ENCODE data around the gene C10orf62. TPM values are rescaled to one million over a fixed set of nuclear protein-coding genes. Genes with fewer than 3 reads are reported as not detected.

The C10orf62 gene
- total RNA-seq, 1 donor, result 0.36 TPM

DNA sequence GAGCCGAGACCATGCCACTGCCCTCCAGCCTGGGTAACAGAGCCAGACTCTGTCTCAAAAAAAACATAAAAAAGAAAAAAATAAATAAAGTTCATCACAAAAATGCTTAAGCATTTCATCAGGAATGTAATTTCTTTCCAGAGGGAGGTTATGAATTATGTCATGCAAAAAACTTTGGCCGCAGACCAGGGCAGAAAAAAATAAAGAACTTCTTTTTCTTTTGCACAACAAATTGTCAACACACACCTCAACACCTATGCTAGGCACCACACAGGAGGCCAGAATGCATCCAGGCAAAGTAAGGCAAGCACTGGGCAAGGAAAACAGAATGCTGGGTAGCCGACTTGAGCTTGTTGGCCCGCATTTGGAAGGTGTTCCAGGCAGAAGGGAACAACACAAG, 3.9 kb downstream of the C10orf62 start:
- Histone ChIP-seq H3K4me2 (ENCODE audit: insufficient read depth, low read length) (no peak overlapping the region), H3K27me3 (ENCODE audit: insufficient read depth, low read length) (no peaks in the 10 kb centered on the region), H3K9me3 (ENCODE audit: low read depth, low read length) (no peaks in the 10 kb centered on the region), H3K36me3 (ENCODE audit: insufficient read depth, low read length) (no peaks in the 10 kb centered on the region), H2AFZ (ENCODE audit: low read length) (no peak overlapping the region), H3K4me3 (ENCODE audit: insufficient read depth, low read length) (no peak overlapping the region), H4K20me1 (ENCODE audit: insufficient read depth, low read length) (peaks cover 3% of the 10 kb centered on the region), H3K4me1 (ENCODE audit: insufficient read depth, low read length) (peaks cover 30% of the 10 kb centered on the region), H3K79me2 (ENCODE audit: insufficient read depth, low read length) (no peaks in the 10 kb centered on the region), H3K27ac (ENCODE audit: low read depth, low read length) (no peak overlapping the region)
- DNase-seq (ENCODE audit: insufficient read length, low spot score, missing footprints), result no peak
- TF ChIP-seq, protein P1, sequence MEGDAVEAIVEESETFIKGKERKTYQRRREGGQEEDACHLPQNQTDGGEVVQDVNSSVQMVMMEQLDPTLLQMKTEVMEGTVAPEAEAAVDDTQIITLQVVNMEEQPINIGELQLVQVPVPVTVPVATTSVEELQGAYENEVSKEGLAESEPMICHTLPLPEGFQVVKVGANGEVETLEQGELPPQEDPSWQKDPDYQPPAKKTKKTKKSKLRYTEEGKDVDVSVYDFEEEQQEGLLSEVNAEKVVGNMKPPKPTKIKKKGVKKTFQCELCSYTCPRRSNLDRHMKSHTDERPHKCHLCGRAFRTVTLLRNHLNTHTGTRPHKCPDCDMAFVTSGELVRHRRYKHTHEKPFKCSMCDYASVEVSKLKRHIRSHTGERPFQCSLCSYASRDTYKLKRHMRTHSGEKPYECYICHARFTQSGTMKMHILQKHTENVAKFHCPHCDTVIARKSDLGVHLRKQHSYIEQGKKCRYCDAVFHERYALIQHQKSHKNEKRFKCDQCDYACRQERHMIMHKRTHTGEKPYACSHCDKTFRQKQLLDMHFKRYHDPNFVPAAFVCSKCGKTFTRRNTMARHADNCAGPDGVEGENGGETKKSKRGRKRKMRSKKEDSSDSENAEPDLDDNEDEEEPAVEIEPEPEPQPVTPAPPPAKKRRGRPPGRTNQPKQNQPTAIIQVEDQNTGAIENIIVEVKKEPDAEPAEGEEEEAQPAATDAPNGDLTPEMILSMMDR (IDR thresholded peaks at IDR 0.05; ENCODE audit: extremely low read depth, low read depth, low read length), result no peak

DNA sequence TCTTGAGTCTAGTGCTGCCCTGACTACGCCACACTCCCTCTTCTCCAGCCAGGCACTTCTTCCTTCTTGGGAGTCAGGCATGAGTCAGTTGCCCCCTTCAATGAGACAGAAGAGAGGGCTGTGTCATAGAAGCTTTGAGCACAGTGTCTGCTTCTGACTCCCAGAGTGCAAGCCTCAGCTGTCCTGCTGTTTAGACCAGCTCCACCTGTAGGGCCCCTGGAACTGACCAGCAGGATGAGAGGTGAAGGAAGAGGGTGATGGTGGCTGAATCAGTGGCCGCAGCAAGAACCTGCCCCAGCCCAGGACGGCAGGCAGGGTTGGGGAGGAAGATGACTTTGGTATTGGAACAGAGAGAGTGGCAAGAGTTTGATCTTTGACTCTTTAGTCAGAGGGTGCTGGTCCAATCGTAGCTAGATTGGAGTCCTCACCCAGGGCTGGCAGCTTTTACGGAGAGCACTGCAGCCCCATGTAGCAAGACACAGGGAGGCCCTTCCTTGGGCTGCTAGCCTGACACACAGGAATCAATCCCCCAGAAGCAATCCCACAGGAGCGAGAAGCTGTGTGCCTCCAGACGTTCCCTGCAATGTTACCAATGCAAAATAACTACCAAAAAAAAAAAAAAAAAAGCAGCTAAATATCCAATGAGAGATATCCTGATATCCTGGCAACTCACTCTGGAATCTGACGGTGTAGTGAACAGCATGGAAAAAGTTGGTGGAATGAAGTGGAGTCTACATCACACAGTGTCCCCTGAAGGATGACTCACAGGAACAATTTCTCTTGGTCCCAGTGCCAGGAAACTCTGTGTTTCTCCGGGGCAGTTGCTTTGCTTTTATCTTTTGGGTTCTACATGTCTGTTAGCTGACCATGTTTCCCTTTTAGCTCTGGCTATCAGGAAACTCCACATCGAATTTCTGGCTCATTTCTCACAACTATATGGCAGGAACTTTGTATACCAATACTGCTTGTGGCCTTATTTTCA, 6.9 kb downstream of the C10orf62 start:
- peak; percentile 89 for DNase-seq (ENCODE audit: insufficient read length, low spot score, missing footprints)
- H3K4me3 ChIP-seq (ENCODE audit: insufficient read depth, low read length), result peak overlapping the region; percentile 3
- H3K79me2 ChIP-seq (ENCODE audit: insufficient read depth, low read length), result no peaks in the 10 kb centered on the region
- peak overlapping the region; percentile 94 for H3K27ac ChIP-seq (ENCODE audit: low read depth, low read length)
- H3K27me3 ChIP-seq (ENCODE audit: insufficient read depth, low read length), result no peaks in the 10 kb centered on the region
- H3K4me1 ChIP-seq (ENCODE audit: insufficient read depth, low read length), result peaks cover 30% of the 10 kb centered on the region
- H3K4me2 ChIP-seq (ENCODE audit: insufficient read depth, low read length), result peak overlapping the region; percentile 71
- no peaks in the 10 kb centered on the region for H3K36me3 ChIP-seq (ENCODE audit: insufficient read depth, low read length)
- TF ChIP-seq, protein P1 (IDR thresholded peaks at IDR 0.05; ENCODE audit: extremely low read depth, low read depth, low read length), result no peak
- H2AFZ ChIP-seq (ENCODE audit: low read length), result peak overlapping the region; percentile 53
- H4K20me1 ChIP-seq (ENCODE audit: insufficient read depth, low read length), result peaks cover 3% of the 10 kb centered on the region
- H3K9me3 ChIP-seq (ENCODE audit: low read depth, low read length), result no peaks in the 10 kb centered on the region

DNA sequence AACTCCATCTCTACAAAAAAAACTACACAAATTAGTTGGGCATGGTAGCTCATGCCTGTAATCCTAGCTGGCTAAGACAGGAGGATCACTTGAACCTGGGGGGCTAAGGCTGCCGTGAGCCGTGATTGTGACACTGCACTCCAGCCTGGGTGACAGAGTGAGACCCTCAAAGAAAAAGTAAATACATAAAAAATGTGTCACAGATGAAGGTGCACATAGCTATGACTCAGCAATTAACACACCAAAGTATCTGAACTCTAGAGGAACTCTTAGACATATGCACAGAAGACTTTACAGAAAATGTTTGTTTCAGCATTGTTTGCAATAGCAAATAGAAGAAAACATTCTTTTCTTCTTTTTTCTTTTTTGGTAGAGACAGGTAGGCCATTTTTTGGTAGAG, 8.3 kb downstream of the C10orf62 start:
- Histone ChIP-seq H3K36me3 (ENCODE audit: insufficient read depth, low read length) (no peaks in the 10 kb centered on the region), H4K20me1 (ENCODE audit: insufficient read depth, low read length) (peaks cover 3% of the 10 kb centered on the region), H3K79me2 (ENCODE audit: insufficient read depth, low read length) (no peaks in the 10 kb centered on the region), H3K9me3 (ENCODE audit: low read depth, low read length) (no peaks in the 10 kb centered on the region), H3K4me1 (ENCODE audit: insufficient read depth, low read length) (peaks cover 30% of the 10 kb centered on the region), H3K27ac (ENCODE audit: low read depth, low read length) (peak overlapping the region; percentile 94), H3K27me3 (ENCODE audit: insufficient read depth, low read length) (no peaks in the 10 kb centered on the region), H3K4me3 (ENCODE audit: insufficient read depth, low read length) (no peak overlapping the region), H2AFZ (ENCODE audit: low read length) (no peak overlapping the region), H3K4me2 (ENCODE audit: insufficient read depth, low read length) (no peak overlapping the region)
- TF ChIP-seq, protein P1 (IDR thresholded peaks at IDR 0.05; ENCODE audit: extremely low read depth, low read depth, low read length), result no peak
- no peak for DNase-seq (ENCODE audit: insufficient read length, low spot score, missing footprints)
